ENCODE measurements around the gene RCN1.

DNA sequence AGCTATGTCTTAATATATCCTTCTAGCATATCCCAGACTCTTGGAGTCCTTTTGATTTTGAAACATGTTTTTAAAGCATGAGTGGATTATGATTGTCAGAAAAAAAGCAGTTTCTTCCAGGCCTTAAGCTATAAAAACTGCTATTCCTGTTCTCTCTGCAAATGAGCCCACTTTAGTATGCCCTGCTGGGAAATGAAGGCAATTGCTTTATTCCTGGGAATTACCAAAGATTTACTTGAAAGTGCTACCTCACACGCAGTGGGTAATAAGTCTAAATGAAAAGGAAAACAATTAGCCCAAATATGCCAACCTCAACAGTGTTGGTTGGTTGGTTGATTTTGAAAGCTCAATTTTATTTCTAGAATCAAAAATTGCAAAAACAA is 17.2 kb upstream of the RCN1 start:
- TF ChIP-seq, protein P1, sequence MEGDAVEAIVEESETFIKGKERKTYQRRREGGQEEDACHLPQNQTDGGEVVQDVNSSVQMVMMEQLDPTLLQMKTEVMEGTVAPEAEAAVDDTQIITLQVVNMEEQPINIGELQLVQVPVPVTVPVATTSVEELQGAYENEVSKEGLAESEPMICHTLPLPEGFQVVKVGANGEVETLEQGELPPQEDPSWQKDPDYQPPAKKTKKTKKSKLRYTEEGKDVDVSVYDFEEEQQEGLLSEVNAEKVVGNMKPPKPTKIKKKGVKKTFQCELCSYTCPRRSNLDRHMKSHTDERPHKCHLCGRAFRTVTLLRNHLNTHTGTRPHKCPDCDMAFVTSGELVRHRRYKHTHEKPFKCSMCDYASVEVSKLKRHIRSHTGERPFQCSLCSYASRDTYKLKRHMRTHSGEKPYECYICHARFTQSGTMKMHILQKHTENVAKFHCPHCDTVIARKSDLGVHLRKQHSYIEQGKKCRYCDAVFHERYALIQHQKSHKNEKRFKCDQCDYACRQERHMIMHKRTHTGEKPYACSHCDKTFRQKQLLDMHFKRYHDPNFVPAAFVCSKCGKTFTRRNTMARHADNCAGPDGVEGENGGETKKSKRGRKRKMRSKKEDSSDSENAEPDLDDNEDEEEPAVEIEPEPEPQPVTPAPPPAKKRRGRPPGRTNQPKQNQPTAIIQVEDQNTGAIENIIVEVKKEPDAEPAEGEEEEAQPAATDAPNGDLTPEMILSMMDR (optimal IDR thresholded peaks at IDR 0.05 in 1 of 3, IDR thresholded peaks at IDR 0.05 in 1 of 3, conservative IDR thresholded peaks at IDR 0.05 in 1 of 3; ENCODE audit: extremely low read depth in 1 of 3, insufficient read depth in 2 of 3, low read length in 3 of 3): no peak
- TF ChIP-seq EZH2 (IDR thresholded peaks at IDR 0.05; ENCODE audit: low read length): no peak

All from keratinocyte (primary cell).